HG03565 (cell line): ENCODE data around the gene FNBP1.

ENCODE experiments used
- ATAC-seq: cut with Tn5 transposase; IDR thresholded peaks from one replicate; pipeline ENCODE4 v1.9.1; 2021; ENCODE audit warnings: mild to moderate bottlenecking, moderate library complexity; ENCODE audit not compliant: unreplicated experiment

FNBP1 gene

DNA sequence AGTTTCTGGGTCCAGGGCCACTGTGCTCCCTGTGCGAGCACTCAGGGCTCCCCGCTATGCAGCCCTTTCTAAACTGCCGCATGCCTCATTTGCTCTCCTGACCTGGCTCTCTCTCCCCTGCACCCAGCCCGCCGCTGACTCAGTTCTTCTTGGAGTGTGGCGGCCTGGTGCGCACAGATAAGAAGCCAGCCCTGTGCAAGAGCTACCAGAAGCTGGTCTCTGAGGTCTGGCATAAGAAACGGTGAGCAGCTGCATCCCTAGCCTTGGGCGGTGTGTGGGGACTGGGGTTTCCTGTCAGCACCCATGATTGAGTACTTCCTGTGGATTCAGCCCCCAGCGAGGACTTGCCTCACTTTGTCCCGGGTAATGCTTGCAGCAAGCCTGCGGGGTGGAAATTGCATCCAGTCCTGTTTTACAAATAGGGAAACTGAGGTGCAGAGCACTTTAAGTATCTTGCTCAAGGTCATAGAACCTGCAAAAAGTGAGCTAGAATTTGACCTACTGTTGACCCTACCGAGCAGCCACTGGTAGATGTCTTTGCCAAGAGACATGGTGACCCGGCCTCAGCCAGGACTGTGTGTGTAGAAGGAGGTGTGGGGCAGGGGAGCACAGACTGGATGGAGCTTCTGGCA is 179.8 kb downstream of the FNBP1 start:
- ATAC-seq: no peak

DNA sequence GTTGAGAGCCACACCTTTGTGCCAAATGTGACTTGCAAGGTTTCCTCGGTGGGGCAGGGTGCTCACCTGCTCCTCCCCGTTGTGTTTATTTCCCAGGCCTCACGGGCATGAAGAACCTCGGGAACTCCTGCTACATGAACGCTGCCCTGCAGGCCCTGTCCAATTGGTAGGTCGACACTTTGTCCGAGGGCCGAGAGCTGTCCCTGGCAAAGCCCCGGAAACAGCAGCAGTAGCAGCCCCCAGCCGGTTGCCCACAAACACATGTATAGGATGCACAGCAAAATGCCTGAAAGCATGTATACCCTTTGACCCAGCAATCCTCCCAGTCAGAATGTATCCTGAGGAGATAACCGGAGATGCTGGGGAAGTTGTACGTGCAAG is 181.6 kb downstream of the FNBP1 start:
- no peak for ATAC-seq

DNA sequence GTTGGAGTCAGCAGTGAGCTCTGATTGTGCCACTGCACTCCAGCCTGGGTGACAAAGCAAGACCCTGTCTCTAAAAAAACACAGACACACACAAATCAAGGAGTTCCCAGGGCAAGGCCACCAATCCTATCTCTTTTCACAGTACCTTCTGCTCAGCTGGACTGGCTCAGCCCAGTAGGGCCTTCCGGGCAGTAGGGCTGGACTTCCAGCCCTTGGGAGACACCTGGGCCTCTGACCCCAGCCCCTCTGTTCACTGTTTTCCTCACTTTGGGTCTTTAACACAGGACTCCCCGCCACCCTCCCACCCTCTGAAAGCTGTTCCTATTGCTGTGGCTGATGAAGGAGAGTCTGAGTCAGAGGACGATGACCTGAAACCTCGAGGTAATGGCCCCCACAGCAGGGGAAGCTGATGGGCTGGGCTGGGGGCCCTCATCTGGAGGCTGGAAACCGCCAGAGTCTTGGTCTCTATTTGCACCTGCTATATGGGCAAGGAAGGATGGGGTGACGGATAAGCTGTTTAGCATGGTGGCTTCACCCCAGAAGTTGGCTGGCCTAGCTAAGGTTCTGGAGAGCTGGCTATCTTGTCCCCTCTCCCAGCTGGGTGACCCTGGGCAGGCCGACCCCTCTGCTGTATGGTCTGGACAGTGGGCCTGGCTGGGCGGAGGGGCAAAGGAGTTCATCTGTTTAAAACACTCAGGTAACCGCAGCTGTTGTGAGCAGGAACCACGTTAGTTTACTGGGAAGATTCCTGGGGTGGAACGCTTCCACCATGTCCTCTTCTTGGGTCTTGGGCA is 182.1 kb downstream of the FNBP1 start:
- ATAC-seq: no peak

DNA sequence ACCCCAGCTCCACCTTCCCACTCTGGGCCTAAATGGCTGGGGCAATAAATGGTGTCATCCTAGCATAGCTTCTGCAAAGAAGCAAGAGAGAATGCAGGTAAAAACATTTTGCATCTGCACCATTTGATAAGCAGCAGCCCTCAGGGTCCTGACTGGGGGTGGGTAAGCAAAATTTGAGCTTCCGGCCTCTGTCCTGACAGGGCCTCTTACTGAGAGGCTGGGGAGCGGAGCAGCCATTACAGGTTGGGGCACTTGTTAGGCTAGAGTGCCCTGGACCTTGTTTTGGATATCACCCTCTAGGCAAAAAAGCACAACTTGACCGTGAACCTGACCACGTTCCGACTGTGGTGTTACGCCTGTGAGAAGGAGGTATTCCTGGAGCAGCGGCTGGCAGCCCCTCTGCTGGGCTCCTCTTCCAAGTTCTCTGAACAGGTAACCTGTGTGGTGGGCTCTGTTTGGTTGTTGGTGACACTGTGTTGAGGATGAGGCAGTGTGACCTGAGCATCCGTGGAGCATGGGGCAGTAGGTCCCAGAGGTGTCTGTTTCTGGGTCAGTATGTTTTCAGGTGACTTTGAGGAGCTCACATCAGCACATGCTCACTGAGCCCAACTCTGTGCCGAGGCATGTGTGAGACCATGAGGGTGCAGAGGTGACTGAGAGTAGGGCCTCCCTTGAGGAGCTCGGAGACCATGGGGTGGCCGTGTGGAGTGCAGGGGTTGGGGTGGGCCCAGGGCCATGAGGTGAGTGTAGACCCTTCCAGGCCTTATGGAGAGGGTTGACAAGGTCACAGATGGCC is 184.6 kb downstream of the FNBP1 start:
- ATAC-seq: no peak

DNA sequence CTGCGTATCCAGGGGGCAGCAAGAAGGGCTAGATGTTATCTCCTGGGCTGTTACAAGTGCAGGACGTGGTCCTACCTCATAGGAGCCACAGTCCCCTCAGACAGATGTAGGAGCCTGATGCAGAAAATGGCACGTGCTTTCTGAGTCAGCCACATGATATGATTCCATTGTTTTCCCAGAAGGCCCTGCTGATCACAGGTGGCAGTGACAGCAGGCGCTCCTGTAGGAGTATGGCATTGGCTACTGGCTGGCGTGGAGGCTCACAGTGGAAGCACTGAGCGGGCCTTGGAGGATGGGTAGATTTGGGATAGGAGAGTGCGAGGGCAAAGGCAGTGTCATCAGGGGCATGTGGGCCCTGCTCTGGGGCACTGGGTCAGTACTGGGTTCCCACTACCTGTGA is 185.8 kb downstream of the FNBP1 start:
- ATAC-seq: no peak

DNA sequence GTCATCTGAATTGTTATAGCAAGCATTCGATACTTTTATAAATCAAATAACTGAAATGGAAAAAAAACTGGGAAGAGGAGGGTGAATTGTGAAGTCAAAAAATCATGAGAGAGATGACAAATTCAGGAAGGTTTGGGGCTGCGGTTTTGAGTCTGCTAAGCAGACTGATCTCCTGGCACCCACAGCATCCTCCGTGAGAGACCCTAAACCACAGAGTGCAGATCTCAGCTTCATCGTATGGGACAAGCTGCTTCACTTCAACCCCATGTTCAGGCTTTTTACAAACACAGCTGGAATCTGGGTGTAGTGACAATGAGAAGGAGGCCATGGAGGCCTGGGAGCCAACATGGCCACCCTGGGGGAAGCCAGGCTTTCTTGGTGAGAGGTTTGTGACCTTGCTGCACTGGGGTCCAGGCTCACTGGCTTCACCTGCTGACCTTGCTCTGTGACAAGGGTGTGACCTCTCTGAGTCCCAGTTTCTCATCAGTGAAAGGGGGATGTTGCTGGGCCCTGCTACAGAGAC is 188.3 kb downstream of the FNBP1 start:
- no peak for ATAC-seq

DNA sequence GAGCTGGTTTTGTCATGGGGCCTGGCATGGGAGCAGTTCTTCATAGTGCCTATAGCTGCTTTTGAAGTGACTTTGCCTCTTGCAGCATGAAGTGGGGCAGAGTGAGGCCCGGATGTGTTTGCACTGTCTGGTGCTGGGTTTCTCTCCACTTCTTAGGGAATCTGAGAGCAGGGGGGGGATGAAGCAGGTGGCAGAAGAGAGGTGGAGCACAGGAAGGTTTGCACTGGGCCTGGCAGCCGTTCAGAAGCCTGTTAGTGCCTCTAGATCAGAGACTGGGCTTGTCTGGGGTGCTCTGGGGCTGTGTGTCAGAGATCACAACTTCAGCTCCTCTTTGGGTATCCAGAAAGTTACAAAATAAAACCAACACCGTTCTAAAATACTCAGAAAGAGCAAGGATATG is 189.4 kb downstream of the FNBP1 start:
- no peak for ATAC-seq

DNA sequence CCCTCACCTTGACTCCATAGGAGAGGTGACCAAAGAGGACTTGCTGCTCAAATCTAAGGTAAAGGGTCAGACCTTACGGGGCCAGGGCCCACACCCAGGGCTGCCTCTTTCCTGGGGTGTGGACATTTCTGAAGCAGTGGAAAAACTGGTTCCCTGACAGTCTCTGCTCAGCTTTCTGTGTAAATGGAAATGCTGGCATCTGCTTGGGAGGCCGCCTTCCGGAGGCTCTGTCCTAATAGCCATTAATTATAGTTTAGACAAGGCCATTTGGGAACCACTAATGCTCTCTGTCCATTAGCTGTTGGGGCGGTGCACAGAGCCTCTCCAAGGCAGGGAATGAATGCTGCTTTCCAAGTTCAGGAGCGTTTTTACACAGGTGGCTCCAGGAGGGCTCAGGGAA is 190.4 kb downstream of the FNBP1 start:
- no peak for ATAC-seq

DNA sequence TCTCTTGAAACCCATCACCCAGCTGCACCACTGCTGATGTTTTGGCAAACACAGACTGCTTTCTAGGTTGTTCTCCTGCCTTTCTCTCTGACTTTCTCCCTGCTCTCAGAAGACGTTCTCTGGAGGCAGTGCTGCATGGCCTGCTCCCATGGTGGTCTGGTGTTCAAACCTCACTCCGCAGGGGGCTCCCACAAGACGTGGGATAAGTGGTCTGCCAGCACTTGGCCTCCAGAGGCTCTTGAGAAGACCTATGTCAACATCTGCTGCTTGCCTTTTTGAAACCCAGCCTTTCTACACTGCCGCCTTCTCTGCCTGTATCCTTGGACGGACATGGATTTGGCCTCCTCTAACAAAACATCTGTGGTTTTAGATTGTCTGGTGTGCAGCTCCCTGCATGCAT is 191.2 kb downstream of the FNBP1 start:
- ATAC-seq: no peak

DNA sequence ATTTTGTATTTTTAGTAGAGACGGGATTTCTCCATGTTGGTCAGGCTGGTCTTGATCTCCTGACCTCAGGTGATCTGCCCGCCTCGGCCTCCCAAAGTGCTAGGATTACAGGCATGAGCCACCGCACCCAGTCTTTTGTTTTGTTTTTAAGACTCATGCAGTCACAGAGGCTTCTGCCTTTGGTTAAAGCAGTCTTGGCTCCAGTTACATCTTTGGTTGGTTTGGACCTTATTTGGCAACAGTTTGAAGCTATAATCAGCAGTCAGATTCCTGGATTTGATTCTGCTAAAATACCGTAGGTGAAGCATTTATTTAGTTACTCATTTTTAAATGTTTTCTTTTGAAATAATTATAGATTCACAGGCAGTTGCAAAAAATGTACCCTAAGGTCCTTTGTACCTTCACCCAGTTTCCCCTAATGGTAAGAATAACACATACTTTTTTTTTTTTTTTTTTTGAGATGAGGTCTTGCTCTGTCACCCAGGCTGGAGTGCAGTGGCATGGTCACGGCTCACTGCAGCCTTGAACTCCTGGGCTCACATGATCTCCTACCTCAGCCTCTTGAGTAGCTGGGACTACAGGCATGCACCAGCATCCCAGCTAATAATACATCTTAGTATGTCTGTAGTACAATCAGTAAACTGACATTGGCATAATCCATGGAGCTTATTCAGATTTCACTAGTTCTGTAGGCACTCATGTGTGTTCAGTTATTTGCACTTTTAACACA is 192.0 kb downstream of the FNBP1 start:
- no peak for ATAC-seq

DNA sequence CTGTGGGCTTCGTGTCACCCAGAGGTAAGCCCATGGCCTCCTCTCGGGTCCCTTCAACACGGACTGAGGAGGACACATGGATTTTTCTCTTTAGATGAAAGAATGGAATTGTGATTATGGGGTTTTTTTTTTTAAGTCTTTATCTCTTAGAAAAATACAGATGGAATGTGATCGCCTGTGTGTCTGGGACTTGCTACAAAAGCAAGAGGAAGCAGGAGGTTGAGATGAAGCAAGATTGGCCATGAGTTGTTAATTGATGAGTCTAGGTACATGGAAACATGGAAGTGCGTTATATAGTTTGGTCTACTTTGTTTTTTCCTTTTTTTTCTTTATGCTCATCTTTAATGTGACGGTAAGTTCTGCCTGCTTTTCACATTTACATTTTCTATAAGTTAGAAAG is 193.1 kb downstream of the FNBP1 start:
- ATAC-seq: no peak

DNA sequence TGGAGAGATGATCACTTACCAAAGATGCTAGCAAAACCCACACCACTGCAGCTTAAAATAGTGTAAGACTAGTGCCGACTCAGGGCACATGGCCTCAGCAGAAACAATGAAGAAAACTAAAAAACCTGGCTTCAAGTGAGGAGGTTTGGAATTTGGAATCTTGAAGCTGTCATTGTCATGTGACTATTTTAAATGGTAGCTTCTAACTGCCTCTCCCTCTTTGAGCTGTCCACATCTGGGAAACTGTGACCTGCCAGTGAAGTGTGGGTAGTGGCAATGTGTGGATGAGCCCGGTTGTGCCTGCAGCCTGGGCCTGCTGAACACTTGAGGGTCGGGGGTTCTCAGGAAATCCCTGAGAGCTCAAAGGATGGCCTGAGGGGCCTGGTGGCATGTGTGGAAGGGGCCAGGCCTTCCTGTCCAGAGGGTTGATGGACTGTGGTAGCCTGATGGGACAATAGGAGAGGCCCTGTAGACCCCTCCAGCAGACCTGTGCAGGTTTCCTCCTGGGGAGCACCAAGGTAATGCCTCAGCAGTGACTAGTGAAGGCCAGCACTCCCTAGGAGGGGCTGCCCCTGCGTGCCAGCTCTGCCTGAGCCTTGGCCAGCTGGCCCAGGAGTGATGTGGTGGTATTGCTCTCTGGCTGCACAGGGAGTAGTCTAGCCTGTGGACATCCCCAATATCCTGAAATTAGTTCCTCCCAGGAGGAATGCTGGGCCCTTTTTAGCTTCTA is 194.1 kb downstream of the FNBP1 start:
- ATAC-seq: no peak

DNA sequence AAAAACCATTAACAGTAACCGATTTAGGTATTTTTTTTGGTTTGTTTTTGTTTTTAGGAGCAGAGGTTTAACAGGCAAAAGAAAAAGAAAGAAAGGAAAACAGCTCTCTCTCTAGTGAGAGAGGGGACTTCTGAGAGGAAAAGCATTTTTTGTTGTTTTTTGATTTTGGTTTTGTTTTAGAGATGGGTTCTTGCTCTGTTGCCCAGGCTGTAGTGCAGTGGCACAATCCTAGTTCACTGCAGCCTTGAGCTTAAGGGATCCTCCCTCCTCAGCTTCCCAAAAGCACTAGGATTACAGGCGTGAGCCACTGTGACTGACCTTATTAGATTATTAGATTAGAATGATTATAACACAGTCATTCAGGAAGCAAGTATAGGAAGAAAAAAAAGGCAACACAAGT is 197.6 kb downstream of the FNBP1 start:
- no peak for ATAC-seq

DNA sequence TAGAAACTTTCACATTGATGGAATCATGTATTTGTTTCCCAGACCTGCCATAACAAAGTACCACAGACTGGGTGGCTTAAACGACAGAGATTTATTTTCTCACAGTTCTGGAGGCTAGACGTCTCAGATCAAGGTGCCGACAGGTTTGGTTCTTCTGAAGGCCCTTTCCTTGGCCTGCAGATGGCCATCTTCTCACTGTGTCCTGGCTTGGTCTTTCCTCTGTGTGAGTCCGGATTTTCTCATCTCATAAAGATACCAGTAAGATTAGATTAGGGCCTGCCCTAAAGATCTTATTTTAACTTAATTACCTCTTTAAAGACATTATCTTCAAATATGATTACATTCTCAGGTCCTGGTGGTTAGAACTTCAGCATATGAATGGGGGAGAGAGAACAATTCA is 201.9 kb downstream of the FNBP1 start:
- no peak for ATAC-seq

DNA sequence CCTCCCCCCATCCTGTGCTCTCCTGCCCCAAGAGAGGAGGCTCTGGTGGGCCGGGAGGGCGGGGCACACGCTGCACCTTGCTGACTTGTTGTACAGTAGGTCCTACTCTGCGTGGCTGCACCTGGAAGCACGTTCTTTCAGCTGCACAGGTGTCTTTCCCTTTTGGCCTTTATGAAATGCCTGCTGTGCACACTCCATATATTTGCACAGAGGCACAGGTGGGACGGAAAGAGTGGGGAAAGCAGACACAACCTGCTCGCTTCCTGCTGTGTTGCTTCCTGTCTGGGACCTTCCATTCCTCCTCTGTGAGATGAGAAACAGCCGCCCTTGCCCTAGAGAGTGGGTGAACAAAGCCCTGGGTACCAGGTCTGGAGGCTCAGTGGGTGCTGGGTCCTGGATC is 203.0 kb downstream of the FNBP1 start:
- no peak for ATAC-seq

DNA sequence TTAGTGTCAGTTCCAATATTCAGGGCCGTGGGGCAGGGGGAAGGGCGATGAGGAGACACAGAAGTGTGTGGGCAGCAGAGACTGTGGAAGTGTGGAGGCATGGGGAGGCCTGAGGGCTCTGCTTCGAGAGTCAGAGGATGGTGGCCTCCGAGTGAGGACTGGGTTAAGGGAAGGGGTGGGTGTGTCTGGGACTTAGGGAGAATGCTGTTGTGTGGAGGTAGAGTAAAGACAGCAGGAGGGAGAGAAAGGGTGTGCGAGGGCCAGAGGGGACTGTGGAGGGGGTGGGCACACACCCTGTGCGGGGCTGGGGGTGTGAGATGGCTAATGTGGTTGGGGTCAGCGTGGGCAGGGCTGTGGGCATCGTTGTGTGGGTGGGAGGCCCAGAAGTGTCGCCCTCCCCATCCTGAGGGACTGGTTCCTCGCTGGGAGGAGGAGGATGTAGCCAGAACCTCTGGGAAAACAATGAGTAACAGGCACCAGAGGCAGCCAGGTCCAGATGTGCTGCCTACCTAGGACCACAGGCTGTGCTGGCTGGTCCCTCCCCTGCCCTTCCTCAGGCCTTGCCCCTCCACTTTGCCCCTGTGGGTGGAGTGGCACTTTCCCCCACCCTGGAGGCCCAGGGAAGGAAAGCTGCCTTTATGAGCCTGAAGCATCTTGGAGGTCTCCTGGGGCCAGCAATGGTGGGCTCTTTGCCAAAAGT is 203.5 kb downstream of the FNBP1 start:
- no peak for ATAC-seq

DNA sequence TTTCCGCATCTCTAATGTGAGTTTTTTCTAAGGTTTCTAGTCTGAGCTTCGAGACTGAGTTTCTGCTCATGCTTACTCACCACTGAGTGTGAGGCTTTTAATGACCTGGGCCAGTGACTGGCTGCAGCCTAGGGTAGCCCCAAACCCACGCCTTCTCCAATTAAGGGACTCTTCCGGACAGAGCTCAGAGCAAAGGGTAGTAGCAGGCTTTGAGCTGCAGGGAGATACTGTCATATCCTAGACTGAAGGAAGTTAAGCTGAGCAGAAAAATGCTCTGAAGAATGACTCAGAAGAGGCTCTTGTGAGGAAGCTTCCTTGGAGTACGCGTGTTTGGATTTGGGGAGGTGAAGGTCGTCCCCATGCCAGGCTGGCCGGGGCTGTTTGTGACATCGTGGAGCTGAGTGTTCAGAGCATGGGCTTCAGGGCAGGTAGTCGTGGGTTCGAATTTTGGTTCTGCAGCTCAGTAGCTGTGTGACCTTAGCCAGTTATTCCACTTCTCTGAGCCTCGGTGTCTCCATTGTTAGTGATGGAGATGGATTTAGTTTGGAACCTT is 204.2 kb downstream of the FNBP1 start:
- no peak for ATAC-seq
